Mesendoderm (in vitro differentiated cells): Measurements from ENCODE around the gene MESP1.

Source experiments
- DNase-seq: peaks from one replicate; pipeline ENCODE4 v3.0.0; 2013
- H2AK5ac ChIP-seq: 2 replicates; pipeline ENCODE4 v1.6.1; 2013; ENCODE audit warnings: low read length, inconsistent platforms
- H2BK120ac ChIP-seq: 2 replicates; pipeline ENCODE4 v1.6.1; 2013; ENCODE audit warnings: low read depth, mild to moderate bottlenecking, low read length, moderate library complexity, mixed read lengths
- H2BK15ac ChIP-seq: replicated peaks from 2 replicates; pipeline ENCODE4 v1.6.1; 2013; ENCODE audit warnings: low read depth, mild to moderate bottlenecking, moderate library complexity
- H2BK5ac ChIP-seq: 2 replicates; pipeline ENCODE4 v1.6.1; 2013; ENCODE audit warnings: low read length, inconsistent platforms
- H3K18ac ChIP-seq: 2 replicates; pipeline ENCODE4 v1.6.1; 2013; ENCODE audit warnings: mild to moderate bottlenecking, low read length, mixed read lengths
- H3K23ac ChIP-seq: one replicate; pipeline ENCODE4 v1.6.1; 2013; ENCODE audit warnings: low read length
- H3K27ac ChIP-seq: 2 replicates; pipeline ENCODE4 v1.5.1; 2013; ENCODE audit warnings: low read depth, mild to moderate bottlenecking, inconsistent platforms, low read length, moderate library complexity
- H3K27me3 ChIP-seq: 2 replicates; pipeline ENCODE4 v1.6.1; 2013; ENCODE audit warnings: low read length, control low read depth, mild to moderate bottlenecking, inconsistent platforms; ENCODE audit not compliant: insufficient read depth, poor library complexity
- H3K36me3 ChIP-seq: 2 replicates; pipeline ENCODE4 v1.6.1; 2013; ENCODE audit warnings: low read length, inconsistent platforms; ENCODE audit not compliant: control insufficient read depth, insufficient read depth
- H3K4ac ChIP-seq: one replicate; pipeline ENCODE4 v1.6.1; 2013; ENCODE audit warnings: low read depth, mild to moderate bottlenecking, low read length, moderate library complexity
- H3K4me1 ChIP-seq: 2 replicates; pipeline ENCODE4 v1.6.1; 2013; ENCODE audit warnings: low read depth, low read length, inconsistent platforms; ENCODE audit not compliant: control insufficient read depth
- H3K4me2 ChIP-seq: 2 replicates; pipeline ENCODE4 v1.6.1; 2013; ENCODE audit warnings: low read length
- H3K4me3 ChIP-seq: 2 replicates; pipeline ENCODE4 v1.5.1; 2013; ENCODE audit warnings: mild to moderate bottlenecking, low read length
- H3K56ac ChIP-seq: one replicate; pipeline ENCODE4 v1.6.1; 2013; ENCODE audit warnings: low read length
- H3K79me1 ChIP-seq: 2 replicates; pipeline ENCODE4 v1.6.1; 2013; ENCODE audit warnings: low read length, inconsistent platforms
- H3K79me2 ChIP-seq: 2 replicates; pipeline ENCODE4 v1.6.1; 2013; ENCODE audit warnings: mild to moderate bottlenecking, low read length; ENCODE audit not compliant: control insufficient read depth, insufficient read depth
- H3K9ac ChIP-seq: 2 replicates; pipeline ENCODE4 v1.6.1; 2013; ENCODE audit warnings: low read length, inconsistent platforms
- H4K5ac ChIP-seq: one replicate; pipeline ENCODE4 v1.6.1; 2013; ENCODE audit warnings: low read length
- H4K8ac ChIP-seq: one replicate; pipeline ENCODE4 v1.6.1; 2013; ENCODE audit warnings: low read depth, mild to moderate bottlenecking, control low read depth, low read length, moderate library complexity
- WGBS: extraction: QIAGEN DNeasy Blood & Tissue Kit; methylation state at CpG from one replicate; pipeline ENCODE4 v1.1.7; 2013; ENCODE audit warnings: low lambda C conversion rate, missing lambda C conversion rate; ENCODE audit not compliant: insufficient coverage; ENCODE audit errors: extremely low coverage; 5-methylcytosine and 5-hydroxymethylcytosine counted together

The MESP1 gene

DNA sequence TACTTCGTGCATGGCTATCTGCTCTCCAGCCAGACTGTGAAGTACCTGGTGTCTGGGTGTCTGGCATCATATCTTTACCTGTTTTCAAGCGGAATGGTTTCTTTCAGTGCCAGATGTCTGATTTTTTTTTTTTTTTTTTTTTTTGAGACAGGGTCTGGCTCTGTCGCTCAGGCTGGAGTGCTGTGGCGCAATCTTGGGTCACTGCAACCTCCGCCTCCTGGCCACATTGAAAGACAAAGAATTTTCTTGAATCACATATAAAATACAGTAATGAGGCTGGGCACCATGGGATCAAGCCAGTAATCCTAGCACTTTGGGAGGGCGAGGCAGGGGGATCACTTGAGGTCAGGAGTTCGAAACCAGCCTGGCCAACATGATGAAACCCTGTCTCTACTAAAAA lies 2.8 kb upstream of the MESP1 start:
- peaks cover 11% of the 10 kb centered on the region for H3K79me2 ChIP-seq
- no CpG with 5 or more reads among the region's 7 CpGs for WGBS
- no peak overlapping the region for H3K4ac ChIP-seq
- no peak overlapping the region for H3K27ac ChIP-seq
- H3K36me3 ChIP-seq: no peaks in the 10 kb centered on the region
- H2BK15ac ChIP-seq: no peak overlapping the region
- no peak overlapping the region for H2AK5ac ChIP-seq
- no peak overlapping the region for H4K5ac ChIP-seq
- no peaks in the 10 kb centered on the region for H3K79me1 ChIP-seq
- no peak overlapping the region for H3K18ac ChIP-seq
- H3K56ac ChIP-seq: no peak overlapping the region
- DNase-seq: no peak
- H3K23ac ChIP-seq: no peak overlapping the region
- H4K8ac ChIP-seq: no peak overlapping the region
- peaks cover 8% of the 10 kb centered on the region for H3K27me3 ChIP-seq
- no peak overlapping the region for H2BK5ac ChIP-seq
- H3K4me3 ChIP-seq: no peak overlapping the region
- peaks cover 10% of the 10 kb centered on the region for H3K4me1 ChIP-seq
- H3K4me2 ChIP-seq: no peak overlapping the region
- H2BK120ac ChIP-seq: no peak overlapping the region
- H3K9ac ChIP-seq: no peak overlapping the region

DNA sequence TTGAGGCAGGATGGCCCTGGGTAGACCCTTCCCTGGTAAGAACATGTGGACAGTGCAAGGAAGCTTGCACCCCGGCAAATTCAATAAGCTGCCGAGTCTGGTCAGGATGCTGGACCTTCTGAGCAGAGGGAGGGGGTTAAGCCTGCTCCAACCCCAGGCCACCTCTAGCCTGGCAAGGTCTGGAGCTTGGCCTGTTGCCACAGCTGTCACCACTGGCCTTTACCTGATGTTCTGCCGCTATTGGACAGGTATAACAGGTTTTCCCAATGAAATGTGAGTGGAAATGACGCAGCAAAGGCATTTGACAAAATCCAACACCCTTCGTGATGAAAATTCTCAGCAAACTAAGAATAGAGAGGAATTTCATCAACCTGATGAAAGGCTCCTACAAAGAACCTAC lies 699 bp upstream of the MESP1 start:
- H4K5ac ChIP-seq: no peak overlapping the region
- H3K9ac ChIP-seq: no peak overlapping the region
- H3K56ac ChIP-seq: no peak overlapping the region
- no peak overlapping the region for H3K4ac ChIP-seq
- peaks cover 8% of the 10 kb centered on the region for H3K27me3 ChIP-seq
- H2BK120ac ChIP-seq: no peak overlapping the region
- no peak overlapping the region for H3K23ac ChIP-seq
- H3K36me3 ChIP-seq: no peaks in the 10 kb centered on the region
- H3K4me1 ChIP-seq: peaks cover 11% of the 10 kb centered on the region
- no peak overlapping the region for H3K4me3 ChIP-seq
- no peak overlapping the region for H4K8ac ChIP-seq
- WGBS: no CpG with 5 or more reads among the region's 5 CpGs
- H2BK15ac ChIP-seq: no peak overlapping the region
- no peak overlapping the region for H2BK5ac ChIP-seq
- H3K27ac ChIP-seq: no peak overlapping the region
- peak overlapping the region; percentile 3 for H2AK5ac ChIP-seq
- H3K79me1 ChIP-seq: no peaks in the 10 kb centered on the region
- no peak overlapping the region for H3K18ac ChIP-seq
- H3K4me2 ChIP-seq: no peak overlapping the region
- H3K79me2 ChIP-seq: peaks cover 11% of the 10 kb centered on the region
- no peak for DNase-seq

DNA sequence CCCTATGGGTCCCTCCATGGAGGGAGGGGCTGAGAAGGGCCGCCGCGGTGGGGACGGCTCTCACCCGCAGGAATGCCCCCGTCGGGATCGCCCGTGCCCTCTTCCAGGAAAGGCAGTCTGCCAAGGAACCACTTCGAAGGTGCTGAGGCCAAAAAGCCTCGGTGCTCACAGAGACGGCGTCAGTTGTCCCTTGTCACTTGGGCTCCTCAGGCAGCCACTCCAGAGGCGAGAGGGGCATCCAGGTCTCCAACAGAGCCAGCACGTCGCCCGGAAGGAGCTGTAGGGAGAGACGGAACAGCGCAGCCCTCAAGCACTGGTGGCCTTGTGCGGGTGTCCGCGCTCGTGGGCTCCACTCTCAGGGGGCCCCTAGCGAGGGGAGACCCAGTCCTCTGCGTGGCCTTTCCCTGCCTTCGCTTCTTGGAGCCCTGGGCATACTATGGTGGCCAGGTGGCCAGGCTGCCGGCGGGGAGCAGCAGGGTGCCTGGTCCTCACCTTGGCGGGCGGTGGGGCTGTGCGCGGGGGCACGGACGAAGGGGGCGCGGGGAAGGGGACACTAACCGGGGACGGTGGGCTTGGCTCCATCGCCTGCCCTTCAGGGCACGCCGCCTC lies 994 bp downstream of the MESP1 start:
- Histone ChIP-seq H3K4me2 (peak overlapping the region; percentile 77), H2BK15ac (no peak overlapping the region), H3K79me2 (peaks cover 13% of the 10 kb centered on the region), H3K36me3 (no peaks in the 10 kb centered on the region), H3K4me1 (peaks cover 11% of the 10 kb centered on the region), H4K8ac (no peak overlapping the region), H3K9ac (peak overlapping the region; percentile 88), H4K5ac (no peak overlapping the region), H3K4ac (no peak overlapping the region), H3K23ac (peak overlapping the region; percentile 83), H2BK5ac (peak overlapping the region; percentile 38), H3K18ac (peak overlapping the region; percentile 53), H3K56ac (peak overlapping the region; percentile 95), H2AK5ac (no peak overlapping the region), H3K27ac (no peak overlapping the region), H3K4me3 (peak overlapping the region; percentile 53), H3K27me3 (peaks cover 8% of the 10 kb centered on the region), H3K79me1 (peaks cover 2% of the 10 kb centered on the region), H2BK120ac (no peak overlapping the region)
- no CpG with 5 or more reads among the region's 41 CpGs for WGBS
- no peak for DNase-seq

DNA sequence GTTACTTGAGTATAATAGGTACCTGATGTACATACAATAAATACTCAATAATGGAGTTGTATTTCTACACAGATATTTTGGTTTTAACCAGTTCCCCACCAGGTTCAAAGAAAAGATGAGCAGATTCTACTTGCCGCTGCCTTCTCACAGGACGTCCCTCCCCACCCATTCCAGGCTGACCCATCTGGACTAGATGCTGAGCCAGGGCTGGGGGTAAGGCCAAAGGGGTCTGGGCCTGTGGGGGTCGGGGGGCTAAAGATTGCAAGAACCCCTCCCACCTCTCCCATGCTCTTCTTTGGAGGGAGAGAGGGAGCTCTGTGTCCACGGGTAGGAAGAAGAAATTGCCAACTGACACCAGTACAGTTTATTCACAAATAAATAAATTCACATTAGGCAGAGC lies 1.5 kb downstream of the MESP1 start:
- peaks cover 11% of the 10 kb centered on the region for H3K4me1 ChIP-seq
- H3K4ac ChIP-seq: no peak overlapping the region
- H3K4me3 ChIP-seq: peak overlapping the region; percentile 53
- no peak overlapping the region for H4K8ac ChIP-seq
- no peak overlapping the region for H3K18ac ChIP-seq
- H3K27ac ChIP-seq: no peak overlapping the region
- H3K9ac ChIP-seq: peak overlapping the region; percentile 88
- no peaks in the 10 kb centered on the region for H3K36me3 ChIP-seq
- no peak for DNase-seq
- peaks cover 8% of the 10 kb centered on the region for H3K27me3 ChIP-seq
- peaks cover 2% of the 10 kb centered on the region for H3K79me1 ChIP-seq
- H3K79me2 ChIP-seq: peaks cover 13% of the 10 kb centered on the region
- H3K56ac ChIP-seq: peak overlapping the region; percentile 95
- no peak overlapping the region for H2BK15ac ChIP-seq
- no peak overlapping the region for H2AK5ac ChIP-seq
- no CpG with 5 or more reads among the region's 4 CpGs for WGBS
- peak overlapping the region; percentile 83 for H3K23ac ChIP-seq
- H3K4me2 ChIP-seq: peak overlapping the region; percentile 77
- H2BK120ac ChIP-seq: no peak overlapping the region
- no peak overlapping the region for H2BK5ac ChIP-seq
- no peak overlapping the region for H4K5ac ChIP-seq

DNA sequence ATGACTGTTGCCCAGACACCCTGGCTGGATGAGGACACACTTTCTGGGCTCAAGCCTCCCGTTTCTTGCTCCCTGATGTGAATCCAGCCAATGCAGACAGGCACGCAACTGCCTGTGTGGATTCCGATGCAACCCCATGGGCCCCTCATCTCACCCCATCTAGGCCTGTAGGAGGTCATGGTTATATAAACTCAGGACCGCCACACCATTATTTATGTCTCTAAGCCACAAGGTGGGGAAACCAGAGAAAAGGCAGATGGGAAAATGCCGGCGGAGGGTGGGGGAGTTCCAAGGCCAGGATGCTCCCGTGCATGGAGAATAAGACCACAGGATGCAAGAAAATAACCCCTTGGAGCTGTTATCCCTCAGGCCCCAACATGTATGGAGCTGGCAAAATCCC lies 2.0 kb downstream of the MESP1 start:
- no peak overlapping the region for H4K8ac ChIP-seq
- no CpG with 5 or more reads among the region's 7 CpGs for WGBS
- peak overlapping the region; percentile 95 for H3K56ac ChIP-seq
- peaks cover 11% of the 10 kb centered on the region for H3K4me1 ChIP-seq
- H2BK120ac ChIP-seq: no peak overlapping the region
- H3K27ac ChIP-seq: no peak overlapping the region
- H4K5ac ChIP-seq: no peak overlapping the region
- peak overlapping the region; percentile 53 for H3K4me3 ChIP-seq
- DNase-seq: no peak
- no peak overlapping the region for H3K4ac ChIP-seq
- H3K18ac ChIP-seq: no peak overlapping the region
- H3K79me1 ChIP-seq: peaks cover 2% of the 10 kb centered on the region
- peaks cover 13% of the 10 kb centered on the region for H3K79me2 ChIP-seq
- peak overlapping the region; percentile 49 for H3K4me2 ChIP-seq
- peak overlapping the region; percentile 88 for H3K9ac ChIP-seq
- H2BK5ac ChIP-seq: no peak overlapping the region
- no peak overlapping the region for H2BK15ac ChIP-seq
- no peak overlapping the region for H3K23ac ChIP-seq
- no peaks in the 10 kb centered on the region for H3K36me3 ChIP-seq
- peaks cover 8% of the 10 kb centered on the region for H3K27me3 ChIP-seq
- peak overlapping the region; percentile 75 for H2AK5ac ChIP-seq
